GM19324 (cell line): Measurements from ENCODE around the gene DOK5.

Source experiments
- ATAC-seq: cut with Tn5 transposase; IDR thresholded peaks from one replicate; pipeline ENCODE4 v1.9.1; 2021; ENCODE audit warnings: mild to moderate bottlenecking, moderate library complexity; ENCODE audit not compliant: unreplicated experiment, low FRiP score

Gene DOK5

DNA sequence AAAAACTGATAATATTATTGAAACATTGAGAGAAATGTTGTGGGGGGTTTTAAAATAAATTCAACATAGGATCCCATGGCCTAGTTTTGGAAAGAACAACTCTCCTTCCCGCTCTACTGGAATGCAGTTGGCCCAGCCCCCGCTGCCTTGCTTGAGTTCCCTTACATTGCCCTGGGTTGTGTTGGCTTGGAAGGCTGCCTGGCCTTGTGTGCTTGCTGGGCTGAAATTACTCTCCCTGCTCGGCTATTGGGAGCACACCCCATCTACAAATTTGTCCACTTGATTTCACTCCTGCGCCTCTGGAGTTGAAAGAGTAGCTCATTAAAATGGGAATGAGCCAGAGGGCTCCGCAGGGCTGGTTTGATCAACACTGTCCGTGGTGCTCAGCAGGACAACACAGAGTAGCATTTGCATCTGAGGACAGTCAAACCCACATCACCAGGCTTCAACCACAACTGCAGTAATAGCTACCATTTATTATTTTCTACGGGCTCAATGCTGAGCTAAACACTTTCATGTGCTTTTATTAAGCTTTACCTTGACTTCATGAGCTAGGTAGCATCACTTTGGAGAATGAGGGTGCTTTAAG, 35.2 kb downstream of the DOK5 start:
- no peak for ATAC-seq

DNA sequence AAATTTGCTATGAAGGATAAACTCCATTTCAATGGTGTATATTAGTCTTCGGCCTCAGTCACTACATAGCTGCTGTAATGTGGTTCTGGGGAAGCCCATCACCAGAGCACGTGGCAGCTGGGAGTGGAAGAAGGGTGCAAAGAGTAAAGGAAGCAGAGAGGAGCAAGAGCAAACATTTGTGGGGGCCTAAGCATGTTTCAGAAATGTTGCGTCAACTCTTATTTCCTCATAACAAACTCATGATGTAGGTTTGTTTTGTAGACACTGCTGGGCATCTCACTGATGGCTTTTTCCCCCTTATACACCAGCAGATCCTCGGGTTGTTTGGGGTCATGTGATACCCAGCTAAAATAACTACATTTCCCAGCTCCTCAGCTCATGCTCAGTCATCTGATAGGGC, 37.3 kb downstream of the DOK5 start:
- ATAC-seq: no peak

DNA sequence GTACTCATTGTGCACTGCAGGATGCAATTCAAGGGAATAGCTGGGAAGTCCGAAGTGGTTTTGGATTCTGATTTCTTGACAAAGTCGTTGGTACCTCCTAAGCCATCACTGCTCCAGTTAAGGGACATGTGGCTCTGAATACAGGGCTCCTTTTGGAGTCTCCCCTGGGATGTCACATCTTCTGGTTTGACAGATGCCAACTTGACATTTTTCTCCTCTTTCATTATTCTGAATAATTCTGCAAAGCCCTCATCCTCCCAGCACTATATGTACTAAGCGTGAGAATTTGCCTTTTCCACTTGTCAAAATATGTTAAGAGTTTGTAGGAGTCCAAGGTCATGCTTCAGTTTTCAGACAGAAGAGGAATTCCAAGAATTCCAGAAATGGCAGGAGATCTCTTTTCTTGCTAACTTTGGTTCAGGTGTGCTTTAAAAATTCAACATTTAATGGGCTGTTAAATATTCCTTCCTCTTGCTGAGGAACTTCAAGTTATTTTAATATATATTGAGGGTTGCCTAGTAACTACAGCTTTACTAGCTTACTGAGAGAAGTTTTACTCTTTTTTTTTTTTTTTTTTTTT, 38.7 kb downstream of the DOK5 start:
- no peak for ATAC-seq

DNA sequence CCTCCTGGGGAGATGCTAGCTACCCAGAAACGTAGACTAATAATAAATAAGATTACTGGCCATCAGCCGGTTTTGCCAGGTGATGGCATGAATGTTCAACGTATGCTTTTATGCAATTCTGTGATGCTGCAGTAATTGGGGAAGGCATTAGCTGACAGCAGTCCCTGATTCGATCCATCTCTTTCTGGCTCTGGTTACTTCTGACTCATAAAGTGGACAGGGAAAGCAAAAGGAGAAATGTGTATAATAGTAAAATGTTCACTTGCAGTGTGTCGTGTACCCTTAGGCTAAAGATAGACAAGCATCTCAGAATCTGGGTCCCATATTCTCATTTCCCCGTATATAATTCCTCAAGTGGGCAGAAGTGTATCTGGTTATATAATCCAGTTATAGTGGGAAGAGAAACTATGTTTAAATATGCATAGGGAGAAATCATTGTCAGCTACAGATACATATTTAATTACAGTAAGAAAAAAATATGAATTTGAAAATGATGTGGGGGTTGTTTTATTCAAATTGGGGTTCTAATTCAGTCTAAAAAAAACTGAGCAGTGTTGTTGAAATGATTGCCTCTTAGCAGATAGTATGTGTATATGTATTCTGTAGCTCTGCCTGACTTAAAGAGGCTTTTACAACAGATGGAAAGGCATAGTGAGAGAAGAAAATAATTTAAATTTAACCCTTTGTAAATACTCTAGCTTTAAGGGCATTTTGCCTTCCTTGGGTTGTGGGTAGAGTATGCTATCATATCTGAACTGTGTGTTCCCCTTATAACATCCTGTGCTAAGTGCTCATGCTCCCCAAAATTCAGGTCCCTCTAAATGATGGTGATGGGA, 40.6 kb downstream of the DOK5 start:
- no peak for ATAC-seq

DNA sequence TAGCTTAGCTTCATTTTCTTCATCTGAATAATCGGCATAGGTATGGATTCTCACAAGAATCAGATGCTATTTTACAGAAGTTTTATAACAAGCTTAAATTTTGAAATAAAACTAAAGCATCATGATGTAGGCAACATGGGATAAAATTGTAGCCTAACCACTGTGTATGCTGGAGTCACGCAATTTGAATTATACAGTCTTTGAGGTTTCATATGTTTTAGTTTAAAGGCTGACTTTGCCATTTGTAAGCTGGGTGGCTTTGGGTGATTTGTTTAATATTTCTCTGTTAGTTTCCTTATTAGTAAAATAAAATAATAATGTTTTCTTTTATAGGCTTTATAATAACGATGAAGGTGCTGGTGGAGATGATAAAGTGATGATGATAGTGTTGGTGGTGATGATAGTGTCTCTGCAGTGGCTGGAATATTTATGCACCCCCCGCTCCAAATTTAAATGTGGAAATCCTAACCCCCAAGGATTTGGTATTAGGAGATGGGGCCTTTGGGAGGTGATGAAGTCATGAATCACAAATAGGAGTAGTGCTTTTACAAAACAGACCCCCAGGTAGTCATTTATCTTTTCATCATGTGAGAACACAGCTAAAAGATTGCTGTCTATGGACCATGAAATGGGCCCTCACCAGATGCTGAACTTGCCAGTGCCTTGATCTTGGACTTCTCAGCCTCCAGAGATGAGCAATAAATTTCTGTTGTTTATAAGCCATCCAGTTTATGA, 42.0 kb downstream of the DOK5 start:
- ATAC-seq: no peak

DNA sequence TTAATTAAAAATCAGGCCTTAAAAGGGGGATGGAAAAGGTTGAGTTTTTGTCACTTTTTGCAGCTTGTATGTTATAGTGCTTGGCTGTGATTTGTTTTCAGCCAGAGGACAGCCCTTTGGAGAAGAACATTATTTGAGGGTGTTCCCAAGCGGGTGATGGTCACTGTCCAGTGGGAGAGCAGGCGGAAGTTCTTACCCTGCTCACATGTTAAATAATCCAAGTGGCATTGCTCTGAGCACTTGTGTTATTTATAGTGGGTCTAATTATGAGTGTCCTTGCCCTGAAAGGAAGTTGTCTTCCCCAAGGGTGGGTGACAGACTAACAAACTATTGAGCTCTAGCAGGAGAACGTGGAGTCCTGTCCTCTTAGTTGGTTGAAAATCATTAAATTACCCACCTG, 49.5 kb downstream of the DOK5 start:
- ATAC-seq: no peak

DNA sequence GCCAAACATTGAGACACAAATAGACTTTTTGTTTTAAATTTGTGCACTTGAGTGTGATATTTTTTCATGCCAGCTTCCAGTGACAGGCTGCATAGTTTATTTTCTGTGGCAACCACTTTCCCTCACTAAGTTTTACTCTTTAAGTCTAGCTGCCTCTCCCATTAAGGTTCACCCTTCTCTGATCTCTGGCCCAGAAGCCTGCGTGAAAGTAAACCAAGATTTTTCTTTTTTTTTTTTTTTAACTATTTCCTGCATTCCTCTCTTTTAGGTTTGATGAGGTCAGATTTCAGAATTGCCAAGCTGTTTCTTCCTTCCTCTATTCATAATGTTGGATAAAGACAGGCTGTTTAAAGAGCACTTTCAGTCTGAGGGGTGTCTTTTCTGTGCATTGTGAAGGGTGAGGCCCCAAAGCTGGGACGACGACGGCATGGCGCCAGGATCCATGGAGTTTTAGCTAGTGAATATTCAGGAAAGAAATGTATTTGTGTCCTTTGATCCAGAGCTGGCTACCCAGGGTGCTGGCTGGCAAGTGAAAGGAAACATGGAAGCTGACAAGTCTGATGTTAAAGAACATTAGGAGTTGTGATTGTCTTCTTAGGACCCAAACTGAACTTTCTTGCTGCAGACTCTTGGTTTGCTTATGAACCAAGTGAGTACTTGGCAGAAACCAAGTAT, 50.7 kb downstream of the DOK5 start:
- ATAC-seq: no peak

DNA sequence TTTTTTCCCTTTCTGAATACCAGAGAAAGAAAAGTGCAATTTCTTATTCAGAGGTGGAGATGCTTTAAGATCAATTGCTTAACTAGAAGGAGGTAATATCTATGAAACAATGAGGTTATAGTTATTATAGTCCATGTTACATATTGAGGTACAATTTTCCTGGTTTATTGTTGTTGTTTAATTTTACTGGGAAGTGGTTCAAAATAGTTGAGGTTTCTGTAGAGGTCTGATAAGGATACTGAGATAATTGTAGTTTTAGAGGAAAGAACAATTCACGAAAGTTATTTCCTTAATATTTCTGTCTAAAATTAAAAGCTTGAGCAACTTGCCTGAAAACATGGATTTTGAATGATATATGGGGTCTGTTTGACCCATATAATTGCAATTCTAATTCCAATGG, 51.4 kb downstream of the DOK5 start:
- no peak for ATAC-seq

DNA sequence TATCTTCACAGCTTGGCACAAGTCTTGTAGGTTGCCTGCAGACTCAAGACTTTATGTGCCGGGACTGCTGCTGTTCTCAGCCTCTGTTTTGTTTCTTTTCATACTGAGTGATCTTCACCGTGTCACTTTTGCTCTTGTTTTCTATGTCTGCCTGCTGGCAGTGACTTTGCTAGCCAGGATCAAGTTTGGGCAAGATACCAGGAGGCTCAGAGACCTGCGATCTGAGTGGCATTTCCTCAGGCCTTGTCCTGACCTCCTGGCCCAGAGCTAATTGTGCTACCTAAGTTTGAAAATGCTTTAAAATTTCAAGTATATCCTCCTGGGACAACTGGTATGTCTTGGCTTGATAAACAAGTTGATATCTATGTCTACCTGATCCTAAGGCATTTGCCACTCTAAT, 57.2 kb downstream of the DOK5 start:
- ATAC-seq: no peak

DNA sequence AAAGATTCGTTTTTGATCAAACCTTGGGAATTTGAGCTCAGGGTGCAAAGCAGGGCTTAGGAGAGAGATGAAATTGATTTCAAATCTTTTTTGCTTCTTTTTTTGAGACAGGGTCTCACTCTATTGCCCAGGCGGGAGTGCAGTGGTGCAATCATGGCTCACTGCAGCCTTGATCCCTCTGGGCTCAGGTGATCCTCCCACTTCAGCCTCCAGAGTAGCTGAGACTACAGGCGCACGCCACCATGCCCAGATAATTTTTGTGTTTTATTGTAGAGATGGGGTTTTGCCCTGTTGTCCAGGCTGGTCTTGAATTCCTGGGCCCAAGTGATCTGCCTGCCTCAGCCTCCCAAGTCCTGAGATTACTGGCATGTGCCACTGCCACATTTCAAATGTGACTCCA, 58.7 kb downstream of the DOK5 start:
- ATAC-seq: no peak

DNA sequence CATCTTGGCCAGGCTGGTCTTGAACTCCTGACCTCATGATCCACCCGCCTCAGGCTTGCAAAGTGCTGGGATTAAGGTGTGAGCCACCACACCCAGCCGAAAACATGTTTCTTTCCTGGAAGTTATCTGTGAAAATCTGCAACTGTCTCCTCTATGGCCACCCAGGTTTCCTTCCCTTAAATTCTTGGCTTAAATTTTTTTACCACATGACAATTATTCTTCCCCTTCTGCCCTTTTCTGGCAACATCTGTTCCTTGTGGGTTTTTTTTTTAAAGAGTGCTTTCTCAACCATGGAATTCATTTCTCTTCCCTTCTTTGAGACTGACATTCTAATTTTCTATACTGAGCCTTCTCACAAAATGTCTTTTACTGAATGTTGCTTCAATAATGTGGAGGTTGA, 59.6 kb downstream of the DOK5 start:
- no peak for ATAC-seq

DNA sequence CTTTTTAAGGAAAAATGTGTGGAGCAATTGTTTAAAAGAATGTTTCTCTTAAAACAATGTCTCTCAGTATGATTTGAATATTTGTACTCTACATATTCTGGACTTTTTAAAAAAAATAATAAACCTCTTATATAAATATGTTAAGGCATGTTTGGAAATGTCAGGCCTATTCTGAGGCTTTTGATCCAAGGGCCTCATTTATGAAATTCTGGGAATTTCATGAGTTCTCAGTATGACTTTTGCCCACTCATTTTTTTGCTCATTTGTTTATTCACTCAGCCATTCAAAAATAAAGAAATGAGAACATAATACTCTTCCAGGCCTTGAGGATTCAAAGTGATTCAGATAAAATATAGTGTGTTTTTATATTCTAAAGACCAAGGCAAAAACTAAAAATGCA, 60.4 kb downstream of the DOK5 start:
- ATAC-seq: no peak

DNA sequence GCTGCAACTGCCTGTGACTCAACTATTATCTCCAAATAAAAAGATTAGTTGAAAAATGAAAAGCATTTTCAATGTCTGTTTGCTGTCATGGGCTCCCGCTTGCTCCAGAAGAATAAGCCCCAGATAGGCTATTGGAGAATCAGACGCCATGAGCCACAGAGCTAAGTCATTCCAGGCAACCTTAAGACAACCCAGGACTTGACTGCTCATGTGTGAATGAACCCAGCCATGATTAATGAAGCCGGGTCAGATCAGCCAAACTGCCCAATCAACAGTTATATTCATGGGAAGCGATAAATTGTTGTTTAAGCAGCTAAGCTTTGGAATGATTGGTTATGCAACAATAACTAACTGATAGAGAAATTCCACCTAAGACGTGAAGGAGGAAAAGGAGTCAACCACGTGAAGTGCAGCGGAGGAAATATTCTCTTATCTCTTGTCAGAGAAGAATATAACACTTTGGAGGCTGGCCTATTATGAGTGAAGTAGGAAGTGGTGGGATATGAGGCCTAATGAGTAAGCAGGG, 64.2 kb downstream of the DOK5 start:
- no peak for ATAC-seq

DNA sequence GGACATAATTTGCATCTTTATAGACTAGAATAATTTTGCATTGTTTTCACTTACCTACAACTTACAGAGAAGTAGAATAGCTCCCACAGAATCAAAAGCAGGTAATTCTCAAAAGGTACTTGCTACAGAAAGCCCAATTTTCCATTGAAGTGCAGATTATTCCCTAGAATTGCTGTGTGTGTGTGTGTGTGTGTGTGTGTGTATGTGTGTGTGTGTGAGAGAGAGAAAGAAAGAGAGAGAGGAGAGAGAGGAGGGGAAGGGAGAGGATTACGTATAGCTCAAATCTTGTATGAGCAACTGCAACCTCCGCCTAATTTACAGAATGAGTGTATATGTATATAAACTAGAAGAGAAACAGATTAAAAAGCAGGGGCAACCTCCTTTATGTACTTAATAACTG, 68.0 kb downstream of the DOK5 start:
- ATAC-seq: no peak

DNA sequence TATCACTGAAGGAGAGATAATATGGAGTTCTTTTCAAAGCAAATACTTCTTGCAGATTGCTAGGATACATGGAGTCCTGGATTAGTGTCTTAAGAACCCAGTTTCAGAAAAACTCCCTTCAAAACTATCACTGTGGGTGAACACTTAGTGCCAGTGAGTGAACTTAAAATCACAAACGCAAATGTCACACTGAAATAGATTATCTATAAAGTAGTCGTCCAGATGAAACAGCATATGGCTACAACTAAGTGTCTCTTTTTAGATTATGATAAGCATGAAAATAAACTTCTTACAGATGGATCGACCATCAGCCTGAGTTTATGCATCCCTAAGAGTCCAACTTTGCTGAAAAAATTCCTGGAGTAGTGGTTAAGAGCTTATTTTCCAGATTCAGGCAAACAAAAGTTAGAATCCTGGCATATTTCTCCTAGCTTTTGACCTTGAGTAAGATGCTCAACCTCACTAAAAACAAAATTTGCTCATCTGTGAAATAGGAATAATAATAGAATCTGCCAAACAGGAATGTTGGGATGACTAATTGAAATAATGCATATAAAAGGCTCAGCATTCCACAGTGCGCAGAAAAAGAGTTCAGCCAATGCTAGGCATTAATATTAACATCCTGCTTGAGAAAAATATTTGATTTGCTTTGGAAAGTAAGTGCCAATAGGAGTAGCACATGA, 70.4 kb downstream of the DOK5 start:
- no peak for ATAC-seq

DNA sequence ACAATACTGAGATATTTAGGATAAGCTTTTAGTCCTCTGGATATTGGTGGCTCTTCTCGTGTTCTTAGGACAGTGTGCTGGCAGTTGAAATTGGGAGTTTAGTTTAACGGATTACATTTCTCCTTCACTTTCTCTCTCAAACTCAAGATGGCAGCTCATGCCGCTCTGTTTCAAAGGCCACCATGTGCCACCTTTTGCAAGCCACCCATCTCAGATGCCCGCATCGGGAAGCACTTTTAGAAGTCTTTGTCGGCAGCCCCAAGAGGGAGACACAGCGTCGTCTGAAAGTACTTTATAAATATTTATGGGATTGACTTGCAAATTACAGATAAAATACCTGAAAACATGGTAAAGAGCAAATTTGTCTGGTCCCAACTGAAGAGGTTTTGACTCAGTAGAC, 73.5 kb downstream of the DOK5 start:
- no peak for ATAC-seq

DNA sequence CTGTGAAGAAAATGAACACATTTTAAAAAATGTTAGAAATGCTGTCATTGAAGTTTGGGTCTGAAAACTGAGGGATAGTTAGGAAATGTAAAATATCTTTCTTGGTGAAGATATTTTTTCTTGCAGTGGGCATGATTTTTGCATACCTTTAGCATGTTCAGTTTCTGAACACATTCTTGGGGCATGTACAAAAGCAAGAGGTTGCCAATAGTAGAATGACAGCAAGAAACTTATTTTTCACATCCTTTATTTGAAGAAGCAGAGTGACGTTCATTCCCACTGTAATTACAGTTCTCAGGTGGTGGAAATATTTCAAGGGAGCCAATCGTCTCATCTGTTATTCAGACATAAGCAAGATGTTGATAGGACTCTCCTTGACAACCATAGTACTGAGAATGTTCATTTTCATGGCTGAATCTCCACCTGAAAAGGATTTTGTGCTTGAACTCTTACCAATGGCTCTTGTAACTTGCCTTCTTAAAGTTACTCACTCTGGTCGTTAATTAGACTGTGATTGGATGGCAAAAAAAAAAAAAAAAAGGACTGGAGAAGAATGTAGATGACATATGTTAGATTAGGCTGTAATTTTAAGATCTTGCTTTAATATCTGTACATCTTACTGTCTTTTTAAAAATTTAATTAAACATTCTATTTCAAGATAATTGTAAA, 74.4 kb downstream of the DOK5 start:
- no peak for ATAC-seq

DNA sequence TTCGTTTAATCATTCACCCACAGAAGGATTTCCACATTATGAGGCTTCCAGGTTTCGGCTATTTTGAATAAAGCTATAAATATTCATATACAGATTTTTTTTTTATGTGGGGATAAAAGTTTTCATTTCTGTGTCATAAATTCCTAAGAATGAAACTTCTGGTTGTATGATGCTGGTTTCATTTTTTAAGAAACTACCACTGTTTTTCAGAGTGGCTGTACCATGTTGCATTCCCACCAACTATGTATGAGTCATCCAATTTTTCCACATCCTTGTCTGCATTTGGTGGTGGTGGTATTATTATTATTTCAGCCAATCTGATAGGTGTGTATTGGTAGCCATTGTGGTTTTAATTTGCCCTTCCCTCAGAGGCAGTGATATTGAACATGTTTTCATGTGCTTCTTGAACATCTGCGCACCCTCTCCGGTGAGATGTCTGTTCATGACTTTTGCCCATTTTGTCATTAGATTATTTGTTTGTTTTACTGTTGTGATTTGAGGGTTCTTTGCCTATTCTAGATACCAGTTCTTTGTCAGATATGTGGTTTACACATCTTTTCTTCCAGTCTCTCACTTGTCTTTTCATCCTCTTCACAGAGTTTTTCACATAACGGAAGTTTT, 75.5 kb downstream of the DOK5 start:
- no peak for ATAC-seq

DNA sequence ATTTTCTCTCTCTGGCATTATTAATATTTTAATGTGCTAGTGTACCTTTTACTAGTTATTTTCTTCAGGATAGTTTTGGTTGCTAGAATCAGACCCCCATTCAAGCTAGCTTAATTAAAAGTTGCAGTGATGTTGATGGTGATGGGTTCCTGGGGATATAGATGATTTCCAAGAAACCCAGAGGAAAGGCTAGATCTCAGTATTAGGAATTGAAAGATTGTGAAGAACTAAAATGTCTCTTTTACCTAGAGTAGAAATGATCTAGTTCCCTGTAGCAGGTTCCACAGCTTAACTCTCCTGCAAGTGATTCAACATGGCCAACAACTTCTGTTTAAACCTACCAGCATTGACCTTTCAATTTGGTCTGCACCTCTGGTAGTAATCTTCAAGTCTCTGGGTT, 78.6 kb downstream of the DOK5 start:
- ATAC-seq: no peak
